GM18951 (cell line): ENCODE measurements around the gene MACROD2.

Experiments used
- POLR2A ChIP-seq: IDR thresholded peaks from 4 replicates; pipeline ENCODE4 v1.6.1; 2011; ENCODE audit warnings: mild to moderate bottlenecking; ENCODE audit not compliant: insufficient read length, insufficient read depth; ENCODE audit errors: extremely low read depth
- in situ Hi-C: fragments of 300-500 bp; cut with MboI; formaldehyde crosslinking; loops from one replicate; pipeline ENCODE4 v1.12.0; 2022; ENCODE audit warnings: low sequenced_read_pairs, mixed read lengths, inconsistent platforms; ENCODE audit not compliant: unreplicated experiment

MACROD2 gene

GRCh38 chr20:15256676-15257568 is 1261.6 kb downstream of the MACROD2 start:
- in situ Hi-C loops: no loop called here
- TF ChIP-seq POLR2A: no peak

- TF ChIP-seq POLR2A: no peak
- in situ Hi-C loops: no loop called here
These were observed 1262.2 kb downstream of the MACROD2 start for GRCh38 chr20:15257569-15257870.

- in situ Hi-C loops: no loop called here
- TF ChIP-seq POLR2A: no peak
These were observed 1270.4 kb downstream of the MACROD2 start for GRCh38 chr20:15265581-15266309.

- TF ChIP-seq POLR2A: no peak
- in situ Hi-C loops: no loop called here
These were observed 1272.6 kb downstream of the MACROD2 start for GRCh38 chr20:15267935-15268334.

- TF ChIP-seq POLR2A: no peak
- in situ Hi-C loops: no loop called here
These were observed 1282.7 kb downstream of the MACROD2 start for GRCh38 chr20:15278041-15278440.

- no peak for TF ChIP-seq POLR2A
- in situ Hi-C loops: no loop called here
These were observed 1292.0 kb downstream of the MACROD2 start for GRCh38 chr20:15287329-15287728.

GRCh38 chr20:15288106-15288505 is 1292.8 kb downstream of the MACROD2 start:
- TF ChIP-seq POLR2A: no peak

GRCh38 chr20:15289337-15289736 is 1294.0 kb downstream of the MACROD2 start:
- in situ Hi-C loops: no loop called here

More at GRCh38 chr20:15288106-15288505, 1292.8 kb downstream of the MACROD2 start:
- in situ Hi-C loops: no loop called here

GRCh38 chr20:15292405-15292804 is 1297.1 kb downstream of the MACROD2 start:
- no peak for TF ChIP-seq POLR2A
- in situ Hi-C loops: no loop called here

More at GRCh38 chr20:15289337-15289736, 1294.0 kb downstream of the MACROD2 start:
- no peak for TF ChIP-seq POLR2A

GRCh38 chr20:15296422-15296821 is 1301.1 kb downstream of the MACROD2 start:
- TF ChIP-seq POLR2A: no peak
- in situ Hi-C loops: no loop called here

- TF ChIP-seq POLR2A: no peak
- in situ Hi-C loops: no loop called here
These were observed 1302.0 kb downstream of the MACROD2 start for GRCh38 chr20:15297059-15297875.

GRCh38 chr20:15302075-15302474 is 1306.8 kb downstream of the MACROD2 start:
- in situ Hi-C loops: no loop called here
- no peak for TF ChIP-seq POLR2A

GRCh38 chr20:15310361-15310760 is 1315.0 kb downstream of the MACROD2 start:
- in situ Hi-C loops: no loop called here
- no peak for TF ChIP-seq POLR2A

GRCh38 chr20:15316556-15316955 is 1321.2 kb downstream of the MACROD2 start:
- in situ Hi-C loops: no loop called here
- no peak for TF ChIP-seq POLR2A
